GM11168 (cell line): ENCODE measurements around the gene IGF2BP1.
"Not testable (repeated sequence)": the region's sequence is repeated elsewhere in the genome, so short reads cannot be mapped to it uniquely, and the experiment has no call there.

Source experiments
- in situ Hi-C: fragments of 300-500 bp; cut with MboI; formaldehyde crosslinking; loops from one replicate; pipeline ENCODE4 v1.12.0; 2022; ENCODE audit warnings: low sequenced_read_pairs; ENCODE audit not compliant: unreplicated experiment

Gene IGF2BP1

GRCh38 chr17:49086316-49086605 is 89.1 kb downstream of the IGF2BP1 start:
- in situ Hi-C loops: no loop called here

GRCh38 chr17:49086649-49087048 is 89.5 kb downstream of the IGF2BP1 start:
- in situ Hi-C loops: no loop called here

- in situ Hi-C loops: no loop called here
These were observed 91.9 kb downstream of the IGF2BP1 start for GRCh38 chr17:49089094-49089493.

GRCh38 chr17:49090878-49091594 is 93.9 kb downstream of the IGF2BP1 start:
- in situ Hi-C loops: no loop called here

DNA sequence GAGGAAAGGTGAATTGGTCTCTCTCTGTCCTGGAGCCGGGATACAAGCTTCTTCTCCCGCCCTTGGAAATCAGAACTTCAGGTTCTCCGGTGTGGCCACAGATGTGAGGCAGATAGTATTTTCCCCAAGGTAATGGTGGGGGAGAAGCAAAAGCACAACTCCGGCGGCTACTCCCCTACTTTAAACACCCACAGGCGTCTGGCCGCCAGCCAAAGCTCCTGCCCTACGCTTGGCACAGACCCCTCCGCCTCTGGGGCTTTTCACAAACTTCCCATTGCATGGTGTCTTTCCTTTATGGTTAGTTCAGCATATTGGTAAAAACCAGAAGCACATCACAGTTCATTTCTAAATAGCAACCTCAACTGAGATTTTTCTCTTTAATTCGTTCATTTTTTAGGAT is 95.9 kb downstream of the IGF2BP1 start:
- in situ Hi-C loops: no loop called here

DNA sequence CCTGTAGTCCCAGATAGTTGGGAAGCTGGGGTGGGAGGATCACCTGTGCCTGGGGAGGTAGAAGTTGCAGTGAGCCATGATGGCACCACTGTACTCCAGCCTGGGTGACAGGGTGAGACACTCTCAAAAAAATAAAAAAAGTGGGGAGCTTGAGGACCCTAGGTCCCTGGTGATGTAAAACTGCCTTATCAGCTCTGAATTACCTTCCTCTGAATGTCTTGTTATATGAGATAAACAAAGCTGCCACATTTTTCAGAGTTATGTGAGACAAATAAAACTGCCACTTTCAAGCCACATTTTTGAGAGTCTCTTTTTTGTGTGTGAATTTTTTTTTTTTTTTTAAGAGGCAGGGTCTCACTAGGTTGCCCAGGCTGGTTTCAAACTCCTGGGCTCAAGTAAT is 103.4 kb downstream of the IGF2BP1 start:
- in situ Hi-C loops: no loop called here

- in situ Hi-C loops: no loop called here
These were observed 103.9 kb downstream of the IGF2BP1 start for GRCh38 chr17:49101054-49101534.

- in situ Hi-C loops: not testable (repeated sequence)
These were observed 106.2 kb downstream of the IGF2BP1 start for GRCh38 chr17:49103360-49103759.

DNA sequence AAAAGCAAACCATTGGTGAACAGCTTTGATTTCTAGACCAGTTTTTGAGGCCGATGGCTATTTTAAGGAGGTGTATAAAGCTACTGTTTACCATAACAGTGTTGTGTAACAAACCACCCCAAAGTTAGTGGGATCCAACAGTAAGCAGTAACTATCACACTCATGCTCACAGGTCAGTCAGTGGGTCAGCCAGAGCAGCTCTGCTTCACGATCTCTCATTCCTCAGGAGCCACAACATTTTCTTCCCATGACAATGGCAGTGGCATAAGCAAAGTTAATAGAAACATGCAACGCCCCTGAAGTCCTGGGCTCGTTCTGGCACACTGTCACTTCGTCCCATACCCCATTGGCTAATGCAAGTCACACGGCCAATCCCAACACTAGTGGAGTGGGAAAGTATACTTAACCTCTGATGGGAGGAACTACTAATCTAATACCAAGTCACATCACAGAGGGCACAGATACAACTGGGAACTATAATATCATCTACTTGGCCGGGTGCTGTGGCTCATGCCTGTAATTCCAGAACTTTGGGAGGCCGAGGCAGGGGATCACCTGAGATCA is 107.4 kb downstream of the IGF2BP1 start:
- in situ Hi-C loops: no loop called here
